Measurements from ENCODE around the gene KDM4B.
"Not testable (repeated sequence)": the region's sequence is repeated elsewhere in the genome, so short reads cannot be mapped to it uniquely, and the experiment has no call there.

Gene KDM4B

DNA sequence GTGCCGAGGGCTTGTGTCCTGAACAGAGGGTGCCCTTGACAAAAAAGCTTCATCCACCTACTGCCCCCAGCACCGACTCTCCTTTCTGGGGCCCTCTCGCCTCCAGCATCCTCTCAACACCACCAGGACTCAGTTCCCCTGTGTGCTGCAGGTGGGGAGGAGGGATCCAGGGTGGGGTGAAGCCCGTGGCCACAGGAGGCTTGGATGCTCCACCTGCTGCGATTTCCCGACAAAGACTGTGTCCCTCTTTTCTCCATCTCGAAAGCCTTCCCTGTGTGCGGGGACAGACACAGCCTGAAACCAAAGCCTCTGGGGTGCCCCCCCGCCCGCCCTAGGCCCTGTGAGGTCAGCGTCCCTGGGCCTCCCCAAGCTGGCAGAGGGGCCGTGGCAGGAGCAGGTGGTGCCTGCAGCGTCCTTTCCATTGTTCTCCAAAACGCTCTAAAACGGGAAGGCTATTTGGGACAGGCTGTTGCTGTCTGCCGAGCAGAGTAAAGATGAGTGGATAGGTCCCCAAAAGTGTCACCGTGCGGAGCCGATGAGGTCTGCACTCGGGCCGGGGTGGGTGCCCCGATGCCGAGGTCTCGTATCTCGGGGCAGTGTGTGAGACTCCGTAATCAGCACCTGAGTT is 186.0 kb downstream of the KDM4B start:
- no peak for DNase-seq

DNA sequence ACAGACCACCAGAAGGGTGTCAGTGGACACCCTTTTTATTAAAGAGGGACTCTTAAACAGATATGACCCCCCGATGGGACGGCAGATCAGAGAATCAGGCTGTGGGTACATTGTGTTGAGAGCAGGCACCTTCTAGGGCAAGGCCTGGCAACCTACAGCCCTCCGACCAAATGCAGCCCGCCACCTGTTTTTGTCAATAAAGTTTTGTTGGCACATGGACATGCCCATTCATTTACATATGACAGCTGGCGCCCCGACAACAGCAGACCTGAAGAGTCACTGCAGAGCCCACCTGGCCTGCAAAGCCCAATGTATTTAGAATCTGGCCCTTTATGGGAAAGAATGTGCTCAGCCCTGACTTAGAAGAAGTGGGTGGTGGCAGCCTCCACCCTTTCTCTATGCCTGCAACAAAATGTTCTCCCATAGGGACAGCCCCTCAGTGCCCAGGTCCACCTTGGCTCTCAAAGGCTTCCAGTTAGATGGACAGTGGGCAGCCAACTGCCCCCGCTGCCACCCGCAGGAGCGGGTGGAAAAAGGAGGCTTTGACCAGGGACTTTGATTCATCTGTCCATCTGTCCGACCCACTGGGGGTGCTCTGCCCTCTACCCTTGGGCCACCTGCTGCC is 186.8 kb downstream of the KDM4B start:
- DNase-seq, result no peak

DNA sequence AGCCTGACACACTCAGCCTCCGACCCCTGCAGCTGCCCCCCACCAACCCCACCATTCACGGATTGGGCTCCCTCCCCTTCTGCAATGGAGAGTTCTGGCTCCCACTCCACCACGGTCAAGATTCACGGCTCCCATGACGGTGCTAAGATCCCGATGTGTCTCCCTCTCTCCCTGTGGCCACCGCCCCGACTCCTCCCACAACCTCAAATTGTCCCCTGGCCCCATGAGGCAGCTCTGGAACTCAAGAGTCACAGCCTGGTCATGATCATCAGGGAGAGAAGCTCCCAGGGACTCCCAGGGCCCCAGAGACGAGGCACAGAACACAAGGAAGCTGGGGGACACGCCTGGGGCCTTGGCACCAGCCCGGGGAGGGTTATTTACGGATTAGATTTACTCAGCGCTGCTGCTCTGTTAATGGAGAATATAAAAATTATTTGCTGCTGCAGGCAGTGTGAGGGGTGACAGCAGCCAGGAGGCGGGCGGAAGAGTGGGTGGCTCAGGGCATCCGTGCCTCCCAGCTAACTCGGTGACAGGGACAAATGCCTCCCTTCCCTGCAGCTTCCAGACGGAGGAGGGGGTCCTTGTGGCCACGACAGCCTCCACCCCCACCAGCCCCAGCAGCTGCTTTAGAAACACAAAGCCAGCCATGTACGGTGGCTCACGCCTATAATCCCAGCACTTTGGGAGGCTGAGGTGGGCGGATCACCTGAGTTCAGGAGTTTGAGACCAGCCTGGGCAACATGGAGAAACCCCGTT is 187.5 kb downstream of the KDM4B start:
- DNase-seq, result no peak

DNA sequence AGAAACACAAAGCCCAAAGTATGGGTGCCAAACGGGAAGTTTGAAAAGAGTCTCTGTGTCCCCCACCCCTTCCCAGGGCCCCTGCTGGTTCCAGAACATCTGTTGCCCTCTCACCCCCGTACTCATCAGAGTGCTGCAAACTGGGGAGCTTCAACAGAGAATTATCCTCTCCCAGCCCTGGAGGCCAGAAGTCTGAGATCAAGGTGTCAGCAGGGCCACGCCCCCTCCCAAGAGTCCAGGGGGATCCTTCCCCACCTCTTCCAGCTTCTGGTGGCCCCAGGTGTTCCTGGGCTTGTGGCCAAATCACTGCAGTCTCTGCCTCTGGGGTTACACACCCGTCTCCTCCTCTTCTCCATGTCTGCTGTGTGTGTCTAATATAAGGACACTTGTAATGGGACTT is 188.3 kb downstream of the KDM4B start:
- no peak for DNase-seq

DNA sequence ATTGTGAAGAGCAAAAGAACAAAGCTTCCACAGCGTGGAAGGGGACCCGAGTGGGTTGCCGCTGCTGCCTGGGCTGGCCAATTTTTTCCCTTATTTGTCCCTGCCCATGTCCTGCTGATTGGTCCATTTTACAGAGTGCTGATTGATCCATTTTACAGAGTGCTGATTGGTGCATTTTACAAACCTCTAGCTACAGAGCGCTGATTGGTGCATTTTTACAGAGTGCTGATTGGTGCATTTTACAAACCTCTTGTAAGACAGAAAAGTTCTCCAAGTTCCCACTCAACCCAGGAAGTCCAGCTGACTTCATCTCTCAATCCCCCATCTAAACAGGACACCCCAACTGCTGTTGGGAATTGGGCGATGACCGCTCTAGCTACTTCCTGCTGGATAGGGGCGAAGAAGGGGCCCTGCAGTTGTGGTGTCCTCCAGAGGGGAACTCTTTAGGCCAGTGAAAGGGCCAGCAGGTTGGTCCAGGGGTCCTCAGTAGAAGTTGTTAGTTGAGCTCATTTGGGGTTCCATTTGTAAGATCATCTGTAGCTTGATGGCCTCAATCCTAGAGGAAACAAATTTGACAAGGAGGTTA is 189.7 kb downstream of the KDM4B start:
- not testable (repeated sequence) for DNase-seq

- DNase-seq, result not testable (repeated sequence)
Observed at GRCh38 chr19:5160158-5160795, 191.4 kb downstream of the KDM4B start.

- not testable (repeated sequence) for DNase-seq
Observed at GRCh38 chr19:5164845-5165696, 196.2 kb downstream of the KDM4B start.

DNA sequence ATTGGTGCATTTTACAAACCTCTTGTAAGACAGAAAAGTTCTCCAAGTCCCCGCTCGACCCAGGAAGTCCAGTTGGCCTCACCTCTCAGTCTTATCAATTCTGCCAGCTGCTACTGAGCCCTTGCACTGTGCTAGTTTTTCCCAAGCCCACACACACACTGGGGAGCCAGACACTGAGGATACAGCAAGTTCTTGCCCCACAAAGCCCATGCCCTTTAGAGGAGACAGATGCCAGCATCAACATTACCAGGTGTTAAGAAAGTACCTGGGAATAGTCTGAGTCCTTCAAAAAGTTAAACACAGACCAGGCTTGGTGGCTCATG is 196.7 kb downstream of the KDM4B start:
- DNase-seq, result no peak

GRCh38 chr19:5166262-5166661 is 197.3 kb downstream of the KDM4B start:
- DNase-seq, result no peak

DNA sequence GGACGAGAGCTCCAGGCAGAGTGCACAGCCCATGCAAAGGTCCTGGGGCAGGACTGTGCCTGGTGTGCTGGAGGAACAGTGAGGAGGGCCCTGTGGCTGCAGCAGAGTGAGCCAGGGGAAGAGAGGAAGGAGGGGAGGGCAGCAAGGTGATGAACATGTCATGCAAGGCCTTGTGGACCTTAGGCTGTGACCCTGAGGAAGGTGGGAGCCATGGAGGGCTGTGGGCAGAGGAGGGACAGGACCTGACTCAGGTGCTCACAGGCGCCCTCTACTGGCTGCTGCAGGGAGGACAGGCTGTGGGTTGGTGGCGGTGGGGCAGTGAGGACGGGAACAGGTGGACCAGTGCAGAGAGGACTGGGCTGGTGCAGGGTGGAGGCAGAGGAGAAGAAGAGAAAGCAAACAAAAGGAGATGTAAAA is 201.4 kb downstream of the KDM4B start:
- DNase-seq, result no peak

DNA sequence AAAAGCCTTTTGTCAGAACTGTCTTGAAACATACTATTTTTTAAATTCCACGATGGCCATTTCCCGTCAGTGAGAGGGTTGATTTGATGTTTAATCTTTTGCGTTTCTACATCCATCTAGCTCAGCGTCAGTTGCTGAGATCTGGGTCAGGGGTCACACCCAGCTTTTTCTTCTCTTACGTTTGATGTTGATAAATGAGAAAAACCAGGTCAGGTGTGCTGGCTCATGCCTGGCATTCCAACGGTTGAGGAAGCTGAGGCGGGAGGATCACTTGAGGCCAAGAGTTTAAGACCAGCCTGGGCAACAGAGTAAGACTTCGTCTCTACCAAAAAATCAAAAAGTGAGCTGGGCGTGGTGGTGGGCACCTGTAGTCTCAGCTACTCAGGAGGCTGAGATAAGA is 202.8 kb downstream of the KDM4B start:
- no peak for DNase-seq

GRCh38 chr19:5172859-5173630 is 204.1 kb downstream of the KDM4B start:
- no peak for DNase-seq

DNA sequence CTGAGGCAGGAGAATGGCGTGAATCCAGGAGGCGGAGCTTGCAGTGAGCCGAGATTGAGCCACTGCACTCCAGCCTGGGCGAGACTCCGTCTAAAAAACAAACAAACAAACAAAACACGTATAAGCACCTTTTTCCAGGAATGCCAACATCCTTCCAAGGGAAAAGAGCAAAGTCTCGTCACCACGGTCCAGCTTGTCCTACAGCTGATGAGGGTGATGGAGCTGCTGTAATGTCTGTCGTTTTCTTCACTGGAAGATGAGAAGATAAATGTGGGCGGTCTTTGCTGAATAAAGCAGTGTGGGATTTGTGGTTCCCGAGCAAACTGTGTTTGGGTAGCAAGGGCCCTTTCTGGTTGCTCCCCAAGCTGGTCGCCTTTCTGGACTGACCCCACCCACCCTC is 205.1 kb downstream of the KDM4B start:
- DNase-seq, result no peak

DNA sequence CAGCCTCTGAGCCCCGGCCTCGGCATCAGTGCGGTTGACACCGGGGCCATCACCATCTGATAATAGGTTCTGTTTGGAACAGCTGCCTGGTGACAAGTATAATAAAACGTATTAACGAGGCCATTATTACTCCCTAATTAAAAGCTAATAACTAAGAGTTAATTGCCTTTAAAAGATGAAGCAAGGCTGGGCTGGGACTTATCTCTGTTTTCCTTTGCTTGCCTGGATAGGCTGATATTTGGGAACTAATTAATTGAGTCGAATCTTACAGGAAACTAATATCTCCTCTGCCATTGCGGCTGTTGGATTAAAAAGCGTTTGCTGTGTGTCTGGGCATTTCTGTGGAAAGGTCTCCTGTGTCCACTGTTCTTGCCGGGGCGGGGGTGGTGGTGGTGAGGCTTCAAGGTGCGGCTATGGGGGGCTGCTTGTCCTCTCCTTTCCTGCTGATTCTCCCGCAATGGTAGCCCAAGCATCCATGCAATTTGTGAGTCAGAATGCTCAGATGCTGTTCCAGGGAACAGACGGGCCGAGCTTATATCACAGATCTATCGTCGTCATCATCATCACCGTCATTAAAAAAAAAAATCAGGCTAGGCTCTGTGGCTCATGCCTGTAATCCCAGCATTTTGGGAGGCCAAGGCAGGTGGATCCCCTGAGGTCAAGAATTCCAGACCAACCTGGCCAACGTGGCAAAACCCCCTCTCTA is 209.0 kb downstream of the KDM4B start:
- DNase-seq, result no peak

- no peak for DNase-seq
Observed at GRCh38 chr19:5178841-5179240, 209.9 kb downstream of the KDM4B start.

- no peak for DNase-seq
Observed at GRCh38 chr19:5179256-5179655, 210.3 kb downstream of the KDM4B start.

DNA sequence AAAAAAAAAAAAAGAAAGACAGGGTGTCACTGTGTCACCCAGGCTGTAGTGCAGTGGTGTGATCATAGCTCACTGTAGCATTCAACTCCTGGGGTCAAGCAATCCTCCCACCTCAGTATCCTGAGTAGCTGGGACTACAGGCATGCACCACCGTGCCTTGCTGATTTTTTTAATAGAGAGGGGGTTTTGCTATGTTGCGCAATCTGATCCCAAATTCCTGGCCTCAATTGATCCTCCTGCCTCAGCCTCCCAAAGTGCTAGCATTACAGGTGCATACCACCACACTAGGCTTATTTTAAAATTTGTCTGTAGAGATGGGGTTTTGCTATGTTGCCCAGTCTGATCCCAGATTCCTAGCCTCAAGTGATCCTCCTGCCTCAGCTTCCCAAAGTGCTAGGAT is 212.4 kb downstream of the KDM4B start:
- no peak for DNase-seq

DNA sequence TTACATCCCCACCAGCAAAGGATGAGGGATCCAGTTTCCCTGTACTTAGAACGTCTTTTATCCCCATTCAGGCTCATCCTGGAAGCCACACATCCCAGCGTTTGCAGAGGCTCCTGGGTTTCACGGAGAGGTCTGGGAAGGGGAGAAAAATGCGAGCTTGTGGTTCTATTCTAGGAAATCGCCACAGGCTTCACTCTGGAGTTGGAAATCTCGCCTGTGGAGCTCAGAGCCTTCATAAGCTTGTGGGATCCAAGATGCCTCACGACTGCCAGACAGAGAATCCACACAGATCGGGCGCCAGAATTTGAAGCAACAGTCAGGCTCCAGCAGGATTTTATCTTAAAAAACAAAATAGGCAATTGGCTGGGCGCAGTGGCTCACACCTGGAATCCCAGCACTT is 213.8 kb downstream of the KDM4B start:
- no peak for DNase-seq

DNA sequence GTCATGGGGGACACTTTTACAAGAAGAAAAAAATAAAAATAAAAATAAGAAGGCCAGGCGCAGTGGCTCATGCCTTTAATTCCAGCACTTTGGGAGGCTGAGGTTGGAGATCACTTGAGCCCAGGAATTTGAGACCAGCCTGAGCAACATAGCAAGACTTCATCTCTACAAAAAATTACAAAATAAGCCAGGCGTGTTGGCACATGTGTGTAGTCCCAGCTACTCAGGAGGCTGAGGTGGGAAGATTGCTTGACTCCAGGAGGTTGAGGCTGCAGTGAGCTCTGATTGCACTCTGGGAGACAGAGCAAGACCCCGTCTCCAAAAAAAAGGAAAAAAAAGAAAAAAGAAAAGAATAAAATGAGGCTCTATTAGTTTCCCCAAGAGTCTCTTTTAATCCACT is 214.7 kb downstream of the KDM4B start:
- no peak for DNase-seq

DNA sequence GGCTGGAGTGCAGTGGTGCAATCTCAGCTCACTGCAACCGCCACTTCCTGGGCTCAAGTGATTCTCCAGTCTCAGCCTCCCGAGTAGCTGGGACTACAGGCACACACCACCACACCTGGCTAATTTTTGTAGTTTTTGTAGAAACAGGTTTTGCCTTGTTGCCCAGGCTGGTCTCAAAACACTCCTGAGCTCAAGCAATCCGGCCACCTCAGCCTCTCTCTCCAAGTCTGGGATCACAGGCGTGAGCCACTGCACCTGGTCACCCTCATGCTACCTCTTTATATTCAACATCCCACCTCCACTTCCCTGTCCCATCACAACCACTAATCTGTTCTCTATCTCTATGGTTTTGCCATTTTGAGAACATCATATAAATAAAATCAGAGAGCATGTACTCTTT is 216.0 kb downstream of the KDM4B start:
- no peak for DNase-seq

Data from NCI-H2081 (cell line).